BE2C (cell line): Measurements from ENCODE around the gene PGF.

Experiments
- DNase-seq: peaks from one replicate; pipeline ENCODE4 v3.0.0-alpha.2; 2020
- H3K27me3 ChIP-seq: fragments of 250-450 bp; sonication (Bioruptor Pico); 2 replicates; pipeline ENCODE4 v1.5.1; 2020; ENCODE audit warnings: mild to moderate bottlenecking
- H3K36me3 ChIP-seq: fragments of 250-450 bp; sonication (Bioruptor Pico); 2 replicates; pipeline ENCODE4 v1.5.1; 2020; ENCODE audit warnings: mild to moderate bottlenecking
- H3K4me1 ChIP-seq: fragments of 250-450 bp; sonication (Bioruptor Pico); 2 replicates; pipeline ENCODE4 v1.5.1; 2020
- H3K4me3 ChIP-seq: 2 replicates; pipeline ENCODE4 v1.5.1; 2011; ENCODE audit warnings: low read depth, low read length
- H3K9me3 ChIP-seq: fragments of 250-450 bp; sonication (Bioruptor Pico); 2 replicates; pipeline ENCODE4 v1.5.1; 2020
- CTCF ChIP-seq: IDR thresholded peaks from 2 replicates; pipeline ENCODE4 v1.5.1; 2012; ENCODE audit warnings: mild to moderate bottlenecking, low read depth, low read length

Gene PGF

DNA sequence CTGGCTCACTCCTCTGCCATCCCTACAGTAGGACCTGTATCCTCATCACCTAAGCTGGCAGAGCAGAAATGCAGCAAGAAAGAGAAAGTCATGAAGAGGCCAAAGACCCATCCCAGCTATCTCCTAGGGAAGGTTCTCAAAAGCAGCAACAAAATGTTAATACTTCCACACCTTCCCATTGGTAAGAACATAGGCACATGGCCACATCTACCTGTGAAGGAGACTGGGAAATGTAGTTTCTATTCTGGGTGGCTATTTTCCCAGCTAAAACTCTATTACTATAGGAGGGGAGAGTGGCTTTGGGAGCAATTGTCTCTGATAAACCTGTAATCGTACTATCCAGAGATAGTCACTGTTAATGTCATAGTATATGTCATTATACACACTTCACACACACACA lies 33.6 kb upstream of the PGF start:
- Histone ChIP-seq H3K4me1 (no peaks in the 10 kb centered on the region; the same call in 1 of the 2 replicates), H3K9me3 (no peaks in the 10 kb centered on the region), H3K36me3 (no peaks in the 10 kb centered on the region), H3K27me3 (no peaks in the 10 kb centered on the region), H3K4me3 (no peak overlapping the region)
- no peak for DNase-seq
- TF ChIP-seq CTCF: no peak

- no peak for TF ChIP-seq CTCF
Measured at GRCh38 chr14:74988131-74988530, 32.7 kb upstream of the PGF start.

DNA sequence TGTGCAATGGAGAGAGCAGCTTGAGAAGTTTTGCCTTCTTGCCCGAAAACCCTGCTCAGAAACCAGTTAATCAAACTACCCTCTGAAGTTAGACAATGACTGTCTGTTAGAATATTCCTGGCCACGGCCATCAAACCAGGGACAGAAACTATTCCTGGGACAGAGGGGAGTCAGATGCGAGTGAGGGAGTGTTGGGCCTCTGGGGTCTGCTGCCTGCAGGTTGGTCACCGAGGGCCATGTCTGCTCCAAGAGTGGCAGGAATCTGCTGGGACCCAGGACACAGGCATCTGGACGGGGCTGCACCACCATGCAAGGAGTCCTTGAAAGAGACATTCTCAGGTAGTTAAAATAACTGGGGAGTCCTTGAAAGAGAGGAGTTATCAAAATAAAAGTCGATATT lies 30.4 kb upstream of the PGF start:
- Histone ChIP-seq H3K27me3 (no peaks in the 10 kb centered on the region), H3K4me3 (no peak overlapping the region), H3K9me3 (no peaks in the 10 kb centered on the region), H3K36me3 (no peaks in the 10 kb centered on the region), H3K4me1 (no peaks in the 10 kb centered on the region; the same call in 1 of the 2 replicates)
- DNase-seq: no peak
- TF ChIP-seq CTCF: no peak

More at GRCh38 chr14:74988131-74988530, 32.7 kb upstream of the PGF start:
- Histone ChIP-seq H3K36me3 (no peaks in the 10 kb centered on the region), H3K4me1 (no peaks in the 10 kb centered on the region; the same call in 1 of the 2 replicates), H3K27me3 (no peaks in the 10 kb centered on the region), H3K4me3 (no peak overlapping the region), H3K9me3 (no peaks in the 10 kb centered on the region)
- DNase-seq: no peak

DNA sequence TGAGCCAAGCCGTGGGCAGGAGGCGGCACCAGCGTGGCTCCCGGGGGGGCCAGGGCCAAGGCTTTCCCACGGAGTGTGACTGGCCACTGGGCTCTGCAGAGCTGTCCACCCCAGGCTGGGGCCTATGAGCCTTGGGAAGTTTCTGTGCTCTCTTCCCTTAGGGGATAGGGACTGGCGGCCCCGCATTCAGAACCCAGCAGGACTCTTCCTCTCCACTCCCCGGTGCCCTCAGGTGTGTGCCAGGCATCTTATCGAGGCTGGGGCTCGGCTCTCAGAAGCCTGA lies 29.6 kb upstream of the PGF start:
- H3K4me1 ChIP-seq: peaks cover under 1% of the 10 kb centered on the region; the same call in 1 of the 2 replicates
- DNase-seq: no peak

GRCh38 chr14:74984236-74985027 lies 29.0 kb upstream of the PGF start:
- H3K36me3 ChIP-seq: no peaks in the 10 kb centered on the region
- H3K27me3 ChIP-seq: no peaks in the 10 kb centered on the region
- no peaks in the 10 kb centered on the region for H3K9me3 ChIP-seq
- no peak for DNase-seq
- peaks cover 6% of the 10 kb centered on the region for H3K4me1 ChIP-seq
- no peak for TF ChIP-seq CTCF
- H3K4me3 ChIP-seq: no peak overlapping the region

More for the DNA sequence above, 29.6 kb upstream of the PGF start:
- no peaks in the 10 kb centered on the region for H3K9me3 ChIP-seq
- TF ChIP-seq CTCF: no peak
- no peaks in the 10 kb centered on the region for H3K27me3 ChIP-seq
- no peak overlapping the region for H3K4me3 ChIP-seq
- H3K36me3 ChIP-seq: no peaks in the 10 kb centered on the region

DNA sequence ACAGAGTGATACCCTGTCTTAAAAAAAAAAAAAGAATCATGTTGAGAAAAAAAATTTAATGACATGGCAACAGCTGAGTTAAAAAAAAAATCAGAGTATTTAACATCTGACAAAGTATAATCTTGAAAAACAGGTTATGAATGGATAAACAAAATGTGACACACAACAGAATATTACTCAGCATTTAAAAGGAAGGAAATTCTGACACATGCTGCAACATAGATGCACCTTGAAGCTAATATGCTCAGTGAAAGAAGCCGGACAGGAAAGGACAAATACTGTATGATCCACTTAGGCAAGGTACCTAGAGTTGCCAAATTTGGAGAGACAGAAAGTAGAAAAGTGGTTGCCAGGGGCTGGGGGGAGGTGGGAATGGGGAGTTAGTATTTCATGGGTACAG lies 27.9 kb upstream of the PGF start:
- Histone ChIP-seq H3K9me3 (no peaks in the 10 kb centered on the region), H3K4me3 (no peak overlapping the region), H3K4me1 (peaks cover 9% of the 10 kb centered on the region), H3K36me3 (no peaks in the 10 kb centered on the region), H3K27me3 (no peaks in the 10 kb centered on the region)
- no peak for TF ChIP-seq CTCF
- DNase-seq: no peak
